GM19463 (cell line): Measurements from ENCODE around the gene MAFG.

Experiments
- ATAC-seq: cut with Tn5 transposase; IDR thresholded peaks from one replicate; pipeline ENCODE4 v1.9.1; 2021; ENCODE audit warnings: mild to moderate bottlenecking, moderate library complexity; ENCODE audit not compliant: unreplicated experiment

MAFG gene

GRCh38 chr17:81911277-81911961 is 16.1 kb downstream of the MAFG start, which contains the start of gene PCYT2:
Gene PCYT2, minus strand, starts transcription at chr17:81911399. Its CDS starts 44 bp downstream, at chr17:81911355.
- ATAC-seq: peak; percentile 79

- peak; percentile 34 for ATAC-seq
Measured at GRCh38 chr17:81910840-81911276, 16.7 kb downstream of the MAFG start.

GRCh38 chr17:81909966-81910839 is 17.3 kb downstream of the MAFG start:
- no peak for ATAC-seq

GRCh38 chr17:81909231-81909630 is 18.3 kb downstream of the MAFG start:
- no peak for ATAC-seq

GRCh38 chr17:81908793-81909192 is 18.7 kb downstream of the MAFG start:
- no peak for ATAC-seq

- no peak for ATAC-seq
Measured at GRCh38 chr17:81907219-81908145, 20.1 kb downstream of the MAFG start.

- ATAC-seq: no peak
Measured at GRCh38 chr17:81906476-81907218, 20.9 kb downstream of the MAFG start.

GRCh38 chr17:81905993-81906392 is 21.5 kb downstream of the MAFG start:
- ATAC-seq: no peak

GRCh38 chr17:81905424-81905875 is 22.1 kb downstream of the MAFG start:
- ATAC-seq: no peak

- ATAC-seq: no peak
Measured at GRCh38 chr17:81904600-81905423, 22.7 kb downstream of the MAFG start.

GRCh38 chr17:81903896-81904599 is 23.5 kb downstream of the MAFG start:
- ATAC-seq: no peak

GRCh38 chr17:81903415-81903831 is 24.1 kb downstream of the MAFG start:
- ATAC-seq: no peak

- ATAC-seq: no peak
Measured at GRCh38 chr17:81902653-81903414, 24.7 kb downstream of the MAFG start.

GRCh38 chr17:81902023-81902652 is 25.4 kb downstream of the MAFG start, which contains the start of gene NPB:
Gene NPB, plus strand, starts transcription at chr17:81902238. Its CDS starts 40 bp downstream, at chr17:81902278.
- ATAC-seq: no peak

- no peak for ATAC-seq
Measured at GRCh38 chr17:81901167-81902022, 26.1 kb downstream of the MAFG start.

- ATAC-seq: no peak
Measured at GRCh38 chr17:81900181-81900820, 27.2 kb downstream of the MAFG start.
